Activated naive CD4-positive, alpha-beta T cell treated with anti-CD3 and anti-CD28 coated beads for 36 hours (primary cell): ENCODE measurements around the gene RASA2. TPM values are rescaled to one million over a fixed set of nuclear protein-coding genes. Genes with fewer than 3 reads are reported as not detected.

ENCODE experiments used
- CTCF ChIA-PET: fragments of 350-600 bp; sonication (Branson Sonifier 250); formaldehyde crosslinking; loops from one replicate; lab custom pipeline; 2021; ENCODE audit warnings: antibody characterized with exemption; lab: Charles Lee
- DNase-seq: peaks from one replicate; pipeline ENCODE4 v3.0.0-alpha.2; 2020
- H3K27ac Mint-ChIP-seq: one replicate; pipeline ENCODE4 v1.8.0; 2021; ENCODE audit warnings: mild to moderate bottlenecking, mixed read lengths
- H3K27me3 Mint-ChIP-seq: one replicate; pipeline ENCODE4 v1.8.0; 2021; ENCODE audit warnings: low read depth, mixed read lengths
- H3K36me3 Mint-ChIP-seq: one replicate; pipeline ENCODE4 v1.8.0; 2021; ENCODE audit warnings: low read depth, mixed read lengths
- H3K4me1 Mint-ChIP-seq: one replicate; pipeline ENCODE4 v1.8.0; 2021; ENCODE audit warnings: low read depth, mixed read lengths
- H3K4me3 Mint-ChIP-seq: one replicate; pipeline ENCODE4 v1.8.0; 2021; ENCODE audit warnings: mild to moderate bottlenecking, moderate library complexity, mixed read lengths
- H3K9me3 Mint-ChIP-seq: one replicate; pipeline ENCODE4 v1.8.0; 2021; ENCODE audit warnings: mixed read lengths
- intact Hi-C: fragments of 100-400 bp; cut with micrococcal nuclease; formaldehyde crosslinking; loops from one replicate; pipeline ENCODE4 v1.15.1; 2023
- total RNA-seq, 2 experiments: library from RNA; stranded (reverse); gene quantifications; one replicate each; pipeline ENCODE4 v1.2.3, GENCODE V29; 2021

Gene RASA2, protein sequence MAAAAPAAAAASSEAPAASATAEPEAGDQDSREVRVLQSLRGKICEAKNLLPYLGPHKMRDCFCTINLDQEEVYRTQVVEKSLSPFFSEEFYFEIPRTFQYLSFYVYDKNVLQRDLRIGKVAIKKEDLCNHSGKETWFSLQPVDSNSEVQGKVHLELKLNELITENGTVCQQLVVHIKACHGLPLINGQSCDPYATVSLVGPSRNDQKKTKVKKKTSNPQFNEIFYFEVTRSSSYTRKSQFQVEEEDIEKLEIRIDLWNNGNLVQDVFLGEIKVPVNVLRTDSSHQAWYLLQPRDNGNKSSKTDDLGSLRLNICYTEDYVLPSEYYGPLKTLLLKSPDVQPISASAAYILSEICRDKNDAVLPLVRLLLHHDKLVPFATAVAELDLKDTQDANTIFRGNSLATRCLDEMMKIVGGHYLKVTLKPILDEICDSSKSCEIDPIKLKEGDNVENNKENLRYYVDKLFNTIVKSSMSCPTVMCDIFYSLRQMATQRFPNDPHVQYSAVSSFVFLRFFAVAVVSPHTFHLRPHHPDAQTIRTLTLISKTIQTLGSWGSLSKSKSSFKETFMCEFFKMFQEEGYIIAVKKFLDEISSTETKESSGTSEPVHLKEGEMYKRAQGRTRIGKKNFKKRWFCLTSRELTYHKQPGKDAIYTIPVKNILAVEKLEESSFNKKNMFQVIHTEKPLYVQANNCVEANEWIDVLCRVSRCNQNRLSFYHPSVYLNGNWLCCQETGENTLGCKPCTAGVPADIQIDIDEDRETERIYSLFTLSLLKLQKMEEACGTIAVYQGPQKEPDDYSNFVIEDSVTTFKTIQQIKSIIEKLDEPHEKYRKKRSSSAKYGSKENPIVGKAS
- 10 to 100 TPM; 24.0 to 27.5 TPM for total RNA-seq

DNA sequence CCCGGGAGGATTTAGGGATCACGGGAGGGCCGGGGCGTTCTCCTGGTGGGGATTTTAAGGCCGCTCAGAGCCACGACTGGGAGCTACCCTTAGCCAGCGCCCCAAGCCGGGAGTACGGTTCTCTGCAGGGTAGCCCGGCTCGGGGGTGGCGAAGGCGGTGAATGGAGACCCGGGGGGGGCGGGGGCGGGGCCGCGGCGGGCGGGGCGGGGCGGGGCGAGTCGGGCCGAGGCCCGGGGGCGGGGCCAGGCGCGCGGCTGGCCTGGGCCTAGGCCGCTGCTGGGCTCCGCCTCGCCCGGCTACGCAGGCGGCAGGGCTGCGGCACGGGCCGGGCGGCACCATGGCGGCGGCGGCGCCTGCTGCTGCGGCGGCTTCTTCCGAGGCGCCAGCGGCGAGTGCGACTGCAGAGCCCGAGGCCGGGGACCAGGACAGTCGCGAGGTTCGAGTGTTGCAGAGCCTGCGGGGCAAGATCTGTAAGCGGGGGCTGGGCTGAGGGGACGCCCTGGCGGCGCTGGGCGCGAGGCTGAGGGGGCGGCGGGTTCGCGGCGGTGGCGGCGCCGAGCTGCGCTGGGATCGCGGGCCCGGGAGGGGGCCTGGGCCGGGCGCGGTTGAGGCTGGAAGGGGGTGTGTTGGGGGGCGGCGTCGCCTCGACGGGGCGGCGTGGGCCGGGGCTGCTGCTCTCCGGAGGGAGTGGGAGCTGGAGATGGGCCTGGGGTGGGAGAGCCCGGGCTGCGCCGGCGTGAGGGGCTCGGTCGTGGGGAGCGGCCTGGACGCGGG, at the start of gene RASA2:
Gene RASA2, plus strand, starts transcription at position 282 of the 775 bp plus-strand sequence. Its CDS starts 57 bp downstream, at position 339.
- H3K27ac Mint-ChIP-seq: peak within 1 kb of the TSS; percentile 94
- DNase-seq: peak; percentile 43
- H3K4me3 Mint-ChIP-seq: peak within 1 kb of the TSS; percentile 87
- intact Hi-C loops: loop anchor here (1.0 to 5.0 kb wide), 7 partner anchors 12 to 390 kb away; partner anchors contain the start of gene ATP1B3
- no peaks in the 10 kb centered on the region for H3K27me3 Mint-ChIP-seq
- no peaks in the 10 kb centered on the region for H3K9me3 Mint-ChIP-seq
- peaks cover 62% of the 10 kb centered on the region for H3K4me1 Mint-ChIP-seq
- H3K36me3 Mint-ChIP-seq: peaks cover 2% of the 10 kb centered on the region
- CTCF ChIA-PET: interaction anchor here (0.6 to 4.0 kb wide), 7 partner anchors 10 to 75 kb away, joined by 3 to 21 read pairs (median 5); no protein-coding TSS in a partner anchor

DNA sequence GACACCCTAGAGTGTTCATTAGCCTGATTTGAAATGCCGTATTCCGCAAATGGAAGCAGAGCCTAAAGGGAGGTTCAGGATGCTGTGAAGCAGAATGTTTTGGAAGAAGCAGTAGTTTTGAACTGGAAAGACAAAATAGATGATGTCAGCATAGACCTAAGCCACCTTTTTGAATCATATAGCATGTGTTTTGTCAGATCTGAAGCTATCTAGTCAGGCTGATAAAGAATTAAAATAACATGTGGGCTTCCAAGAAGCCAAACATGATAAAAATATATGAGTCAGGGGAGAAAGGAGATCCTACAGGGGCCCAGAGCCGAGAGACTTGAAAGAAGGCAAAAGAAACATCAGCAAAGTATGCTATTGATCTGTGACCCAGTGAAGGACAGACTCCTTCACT, 47.2 kb upstream of the RASA2 start:
- peak overlapping the region; percentile 32 for H3K27ac Mint-ChIP-seq
- CTCF ChIA-PET: interaction anchor here (0.6 to 4.2 kb wide), 15 partner anchors 8 to 208 kb away, joined by 3 to 48 read pairs (median 3); partner anchors contain the start of gene PXYLP1
- H3K4me1 Mint-ChIP-seq: peaks cover 23% of the 10 kb centered on the region
- peaks cover 15% of the 10 kb centered on the region for H3K36me3 Mint-ChIP-seq
- DNase-seq: no peak
- intact Hi-C loops: no loop called here
- no peak overlapping the region for H3K4me3 Mint-ChIP-seq
- H3K9me3 Mint-ChIP-seq: no peaks in the 10 kb centered on the region
- H3K27me3 Mint-ChIP-seq: no peaks in the 10 kb centered on the region

DNA sequence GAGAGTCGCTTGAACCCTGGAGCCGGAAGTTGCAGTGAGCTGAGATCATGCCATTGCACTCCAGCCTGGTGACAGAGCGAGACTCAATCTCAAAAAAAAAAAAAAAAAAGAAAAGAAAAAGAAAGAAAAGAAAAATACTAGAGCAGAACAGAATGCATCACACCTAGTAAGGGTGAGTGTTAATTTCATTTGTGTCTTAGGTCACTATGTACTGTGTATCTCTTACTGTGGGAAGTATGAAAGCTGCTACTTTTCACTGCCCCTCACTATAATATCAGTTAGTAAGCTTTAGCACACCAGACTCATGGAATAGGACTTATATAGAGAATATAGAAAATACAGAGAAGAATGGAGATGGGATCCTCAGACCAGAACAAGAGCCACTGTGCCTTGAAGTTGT, 45.9 kb upstream of the RASA2 start:
- H3K9me3 Mint-ChIP-seq: no peaks in the 10 kb centered on the region
- H3K4me1 Mint-ChIP-seq: peaks cover 23% of the 10 kb centered on the region
- CTCF ChIA-PET: interaction anchor here (0.6 to 4.2 kb wide), 24 partner anchors 10 to 242 kb away, joined by 3 to 48 read pairs (median 4); partner anchors contain the start of gene ZBTB38
- H3K4me3 Mint-ChIP-seq: no peak overlapping the region
- DNase-seq: no peak
- H3K27me3 Mint-ChIP-seq: no peaks in the 10 kb centered on the region
- intact Hi-C loops: loop anchor here (1.0 kb wide), 6 partner anchors 27 to 138 kb away; no protein-coding TSS in a partner anchor
- peak overlapping the region; percentile 73 for H3K27ac Mint-ChIP-seq
- H3K36me3 Mint-ChIP-seq: peaks cover 15% of the 10 kb centered on the region

DNA sequence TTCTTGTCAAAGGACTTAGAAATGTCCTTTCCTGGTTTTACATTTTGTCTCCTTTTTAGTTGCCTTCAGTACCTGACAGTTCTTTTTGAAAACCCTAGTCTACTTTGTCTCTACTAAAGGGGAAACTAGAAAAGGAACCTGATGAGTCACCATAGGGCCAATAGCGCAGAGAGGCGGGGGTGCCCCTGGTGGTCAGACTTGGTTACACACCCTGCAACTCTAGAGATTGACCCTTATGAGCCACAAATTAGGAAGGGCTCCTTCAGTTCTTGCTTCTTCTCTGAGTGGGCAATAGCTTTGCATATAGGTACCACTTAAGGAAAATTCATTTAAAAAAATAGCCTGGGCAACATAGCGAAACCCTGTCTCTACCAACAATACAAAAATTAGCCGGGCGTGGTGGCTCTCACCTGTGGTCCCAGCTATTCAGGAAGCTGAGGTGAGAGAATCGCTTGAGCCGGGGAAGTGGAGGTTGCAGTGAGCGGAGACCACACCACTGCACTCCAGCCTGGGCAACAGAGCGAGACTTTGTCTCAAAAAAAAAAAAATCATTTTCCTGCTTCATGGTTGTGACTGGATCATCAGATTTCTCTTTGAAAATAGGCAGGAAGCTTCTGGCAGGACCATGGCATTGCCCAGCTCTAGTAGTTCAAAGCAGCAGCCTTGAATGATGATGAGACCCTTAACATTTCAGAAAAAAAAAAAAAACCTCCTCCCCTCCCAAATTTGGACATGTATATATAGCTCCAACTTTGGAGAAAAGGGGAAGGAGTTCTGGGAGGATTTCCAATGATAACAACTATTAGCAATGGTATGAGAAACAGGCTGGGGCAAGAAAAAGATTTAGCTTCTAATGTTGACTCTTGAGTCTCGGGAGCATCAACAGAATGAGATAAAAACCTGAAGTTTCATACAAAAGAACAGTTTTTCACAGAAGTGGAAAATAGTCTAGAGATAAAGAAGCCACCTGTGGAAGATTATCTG, 45.2 kb upstream of the RASA2 start:
- Mint-ChIP-seq H3K4me3 (no peak overlapping the region), H3K36me3 (peaks cover 15% of the 10 kb centered on the region), H3K9me3 (no peaks in the 10 kb centered on the region), H3K27me3 (no peaks in the 10 kb centered on the region), H3K4me1 (peaks cover 23% of the 10 kb centered on the region), H3K27ac (peak overlapping the region; percentile 73)
- peak; percentile 91 for DNase-seq
- CTCF ChIA-PET: interaction anchor here (0.6 to 4.2 kb wide), 43 partner anchors 9 to 740 kb away, joined by 3 to 48 read pairs (median 4); partner anchors contain the start of gene ZBTB38
- intact Hi-C loops: loop anchor here (1.0 kb wide), 6 partner anchors 27 to 138 kb away; no protein-coding TSS in a partner anchor

DNA sequence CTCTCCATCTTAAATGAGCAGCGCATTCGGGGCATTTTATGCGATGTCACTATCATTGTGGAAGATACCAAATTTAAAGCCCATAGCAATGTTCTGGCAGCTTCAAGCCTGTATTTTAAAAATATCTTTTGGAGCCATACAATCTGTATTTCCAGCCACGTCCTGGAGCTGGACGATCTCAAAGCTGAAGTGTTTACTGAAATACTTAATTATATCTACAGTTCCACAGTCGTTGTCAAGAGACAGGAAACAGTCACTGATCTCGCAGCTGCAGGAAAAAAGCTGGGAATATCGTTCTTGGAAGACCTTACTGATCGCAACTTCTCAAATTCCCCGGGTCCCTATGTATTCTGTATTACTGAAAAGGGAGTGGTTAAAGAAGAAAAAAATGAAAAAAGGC, 44.4 kb upstream of the RASA2 start:
- CTCF ChIA-PET: interaction anchor here (0.6 to 4.2 kb wide), 34 partner anchors 8 to 739 kb away, joined by 3 to 48 read pairs (median 5); partner anchors contain the start of gene ZBTB38
- Mint-ChIP-seq H3K36me3 (peaks cover 15% of the 10 kb centered on the region), H3K27ac (no peak overlapping the region), H3K4me1 (peaks cover 23% of the 10 kb centered on the region), H3K27me3 (no peaks in the 10 kb centered on the region), H3K9me3 (no peaks in the 10 kb centered on the region), H3K4me3 (no peak overlapping the region)
- DNase-seq: no peak
- intact Hi-C loops: no loop called here

DNA sequence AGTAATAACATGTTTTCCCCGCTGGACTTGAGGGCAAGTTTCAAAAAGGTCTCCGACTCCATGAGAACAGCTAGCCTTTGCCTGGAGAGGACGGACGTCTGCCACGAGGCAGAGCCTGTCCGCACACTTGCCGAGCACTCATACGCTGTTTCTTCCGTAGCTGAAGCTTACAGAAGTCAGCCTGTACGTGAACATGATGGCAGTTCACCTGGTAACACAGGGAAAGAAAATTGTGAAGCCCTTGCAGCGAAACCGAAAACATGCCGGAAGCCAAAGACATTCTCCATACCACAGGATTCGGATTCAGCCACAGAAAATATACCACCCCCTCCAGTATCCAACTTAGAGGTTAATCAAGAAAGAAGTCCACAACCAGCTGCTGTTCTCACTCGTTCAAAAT, 43.9 kb upstream of the RASA2 start:
- peaks cover 15% of the 10 kb centered on the region for H3K36me3 Mint-ChIP-seq
- DNase-seq: no peak
- H3K4me3 Mint-ChIP-seq: no peak overlapping the region
- no peak overlapping the region for H3K27ac Mint-ChIP-seq
- CTCF ChIA-PET: interaction anchor here (1.0 to 4.2 kb wide), 16 partner anchors 11 to 189 kb away, joined by 3 to 48 read pairs (median 7); no protein-coding TSS in a partner anchor
- intact Hi-C loops: no loop called here
- no peaks in the 10 kb centered on the region for H3K27me3 Mint-ChIP-seq
- H3K4me1 Mint-ChIP-seq: peaks cover 23% of the 10 kb centered on the region
- no peaks in the 10 kb centered on the region for H3K9me3 Mint-ChIP-seq

DNA sequence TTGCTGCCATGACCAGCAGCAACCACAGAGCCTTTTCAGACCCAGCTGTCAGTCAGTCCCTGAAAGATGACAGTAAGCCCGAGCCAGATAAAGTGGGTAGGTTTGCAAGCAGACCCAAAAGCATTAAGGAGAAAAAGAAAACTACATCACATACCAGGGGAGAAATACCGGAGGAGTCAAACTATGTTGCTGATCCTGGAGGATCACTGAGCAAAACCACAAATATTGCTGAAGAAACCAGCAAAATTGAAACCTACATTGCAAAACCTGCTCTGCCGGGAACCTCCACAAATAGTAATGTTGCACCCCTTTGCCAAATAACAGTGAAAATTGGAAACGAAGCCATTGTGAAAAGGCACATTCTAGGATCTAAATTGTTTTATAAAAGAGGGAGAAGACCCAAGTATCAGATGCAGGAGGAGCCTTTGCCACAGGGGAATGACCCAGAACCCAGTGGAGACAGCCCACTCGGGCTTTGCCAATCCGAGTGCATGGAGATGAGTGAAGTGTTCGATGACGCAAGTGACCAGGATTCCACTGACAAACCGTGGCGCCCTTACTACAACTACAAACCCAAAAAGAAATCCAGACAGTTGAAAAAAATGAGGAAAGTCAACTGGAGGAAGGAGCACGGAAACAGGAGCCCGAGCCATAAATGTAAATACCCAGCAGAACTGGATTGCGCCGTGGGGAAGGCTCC, 42.1 kb upstream of the RASA2 start:
- intact Hi-C loops: no loop called here
- CTCF ChIA-PET: interaction anchor here (0.9 to 4.0 kb wide), 3 partner anchors 14 to 133 kb away, joined by 3 to 16 read pairs (median 4); no protein-coding TSS in a partner anchor
- no peak for DNase-seq
- H3K27me3 Mint-ChIP-seq: no peaks in the 10 kb centered on the region
- H3K4me3 Mint-ChIP-seq: no peak overlapping the region
- H3K36me3 Mint-ChIP-seq: peaks cover 15% of the 10 kb centered on the region
- no peaks in the 10 kb centered on the region for H3K9me3 Mint-ChIP-seq
- H3K27ac Mint-ChIP-seq: no peak overlapping the region
- H3K4me1 Mint-ChIP-seq: peaks cover 27% of the 10 kb centered on the region

DNA sequence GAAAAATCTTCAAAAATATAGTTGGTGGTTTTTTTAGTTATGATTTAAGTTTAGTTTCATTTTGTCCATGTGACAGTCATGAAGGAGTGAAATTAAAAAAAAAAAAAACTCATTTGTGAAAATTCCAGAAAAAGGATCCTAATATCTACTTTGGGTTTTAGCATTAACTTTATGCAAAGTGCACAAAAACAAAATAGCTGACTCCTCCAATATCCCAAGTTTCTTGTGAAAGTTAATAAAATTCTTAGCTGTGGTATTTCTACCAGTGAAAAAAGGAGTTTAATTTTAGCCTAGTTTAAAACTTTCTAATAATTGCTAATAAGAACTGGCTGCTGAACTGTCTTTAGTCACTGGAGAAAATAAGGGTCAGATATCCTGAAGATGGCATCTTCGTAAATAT, 40.8 kb upstream of the RASA2 start:
- Mint-ChIP-seq H3K4me3 (no peak overlapping the region), H3K36me3 (peaks cover 15% of the 10 kb centered on the region), H3K27ac (no peak overlapping the region), H3K9me3 (no peaks in the 10 kb centered on the region), H3K4me1 (peaks cover 19% of the 10 kb centered on the region), H3K27me3 (no peaks in the 10 kb centered on the region)
- no peak for DNase-seq
- CTCF ChIA-PET: interaction anchor here (0.6 to 1.2 kb wide), 2 partner anchors 24 to 134 kb away, joined by 3 read pairs; no protein-coding TSS in a partner anchor
- intact Hi-C loops: no loop called here

DNA sequence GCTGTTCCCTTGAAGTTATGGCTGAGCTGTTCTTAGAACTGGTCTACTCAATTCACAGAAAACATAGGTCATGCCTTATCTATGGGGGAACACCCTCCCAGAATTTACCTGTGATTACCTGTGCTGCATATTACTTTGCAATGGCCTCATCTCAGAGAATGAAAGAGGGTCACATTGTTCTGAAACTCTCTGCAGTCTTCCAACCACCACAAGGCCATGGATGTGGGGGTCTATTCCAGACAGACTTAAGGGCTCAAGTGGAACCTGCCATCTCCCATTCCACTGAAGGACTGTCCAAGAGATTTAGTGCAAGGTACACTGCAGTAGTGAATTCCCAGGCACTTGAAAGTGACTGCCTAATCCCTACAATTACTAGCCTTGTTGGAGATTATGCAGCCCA, 40.1 kb upstream of the RASA2 start:
- Mint-ChIP-seq H3K4me3 (no peak overlapping the region), H3K27me3 (no peaks in the 10 kb centered on the region), H3K36me3 (peaks cover 15% of the 10 kb centered on the region), H3K4me1 (peaks cover 12% of the 10 kb centered on the region), H3K27ac (no peak overlapping the region), H3K9me3 (no peaks in the 10 kb centered on the region)
- DNase-seq: no peak
- intact Hi-C loops: no loop called here
- CTCF ChIA-PET: interaction anchor here (0.6 to 4.3 kb wide), 3 partner anchors 86 to 415 kb away, joined by 3 to 24 read pairs (median 4); no protein-coding TSS in a partner anchor

DNA sequence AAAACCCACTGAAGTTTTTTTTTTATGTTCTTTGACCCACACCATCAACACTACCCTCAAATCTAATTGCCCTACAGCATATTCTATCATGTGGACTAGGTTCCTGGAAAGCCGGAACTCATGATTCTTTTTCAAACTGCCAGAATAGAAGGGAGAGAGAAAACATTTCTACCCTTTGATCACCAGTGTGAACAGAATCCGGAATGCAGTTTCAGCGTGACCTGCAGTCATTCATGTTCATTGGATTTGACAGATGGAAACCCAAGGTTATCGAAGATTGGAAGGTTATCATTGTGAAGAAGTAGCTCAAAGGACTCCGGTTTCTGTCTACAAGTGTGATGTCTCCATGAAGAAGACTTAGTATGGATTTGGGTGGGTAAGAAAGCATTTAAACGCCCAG, 39.4 kb upstream of the RASA2 start:
- Mint-ChIP-seq H3K4me3 (no peak overlapping the region), H3K4me1 (peaks cover 12% of the 10 kb centered on the region), H3K36me3 (peaks cover 13% of the 10 kb centered on the region), H3K27ac (no peak overlapping the region), H3K27me3 (no peaks in the 10 kb centered on the region), H3K9me3 (no peaks in the 10 kb centered on the region)
- CTCF ChIA-PET: interaction anchor here (0.6 to 4.3 kb wide), 4 partner anchors 87 to 414 kb away, joined by 3 to 24 read pairs (median 13); no protein-coding TSS in a partner anchor
- no peak for DNase-seq
- intact Hi-C loops: no loop called here
